Endothelial cell of umbilical vein (primary cell): ENCODE data around the gene KCNQ1OT1. TPM values are rescaled to one million over a fixed set of nuclear protein-coding genes. Genes with fewer than 3 reads are reported as not detected.

Source experiments
- BruUV-seq: library from RNA; stranded (reverse); fragments of 400-500 nt; replicated peaks from 2 replicates; lab custom pipeline; 2021; lab: Mats Ljungman, UMichigan
- CTCF ChIA-PET: fragments of 300-600, 350-600 bp; sonication (Branson Sonifier 250); formaldehyde crosslinking; loops from one replicate; lab custom pipeline; 2021; ENCODE audit warnings: antibody characterized with exemption, inconsistent platforms; lab: Charles Lee
- POLR2A ChIA-PET: fragments of 300-600, 350-600 bp; sonication (Branson Sonifier 250); formaldehyde crosslinking; loops from one replicate; lab custom pipeline; 2021; ENCODE audit warnings: antibody characterized with exemption, inconsistent platforms; lab: Charles Lee
- DNase-seq: peaks from one replicate; pipeline ENCODE4 v3.0.0-alpha.2; 2011; ENCODE audit warnings: low read depth, low spot score
- FAIRE-seq: peaks from 2 replicates; lab custom pipeline; 2011; peaks lifted over from hg19 to GRCh38; lab: Jason Lieb, UNC
- H2AFZ ChIP-seq: 2 replicates; pipeline ENCODE4 v1.6.0; 2012; ENCODE audit warnings: low read depth, low read length, control low read depth, inconsistent platforms
- H3K27ac ChIP-seq: 2 replicates; pipeline ENCODE4 v1.5.1; 2011; ENCODE audit warnings: low read depth, mild to moderate bottlenecking, control low read depth, low read length, moderate library complexity; ENCODE audit not compliant: insufficient read depth
- H3K27me3 ChIP-seq, 2 experiments: 2 replicates each; pipeline versions ENCODE4 v1.6.0 to v1.6.1; 2011; ENCODE audit warnings: low read length in 2 of 2, mixed read lengths in 1 of 2; ENCODE audit not compliant: control insufficient read depth in 2 of 2, insufficient read depth in 2 of 2
- H3K36me3 ChIP-seq, 2 experiments: 2 replicates in 1 of 2; 3 replicates in 1 of 2; pipeline ENCODE4 v1.5.1; 2011; ENCODE audit warnings: low read length in 2 of 2, mild to moderate bottlenecking in 1 of 2, moderate library complexity in 1 of 2; ENCODE audit not compliant: control insufficient read depth in 2 of 2, insufficient read depth in 2 of 2; ENCODE audit errors: extremely low read depth in 1 of 2
- H3K4me1 ChIP-seq: 3 replicates; pipeline ENCODE4 v1.5.1; 2011; ENCODE audit warnings: mild to moderate bottlenecking, low read length; ENCODE audit not compliant: control insufficient read depth, insufficient read depth; ENCODE audit errors: extremely low read depth
- H3K4me2 ChIP-seq: 2 replicates; pipeline ENCODE4 v1.6.1; 2011; ENCODE audit warnings: low read length, control low read depth, mixed read lengths; ENCODE audit not compliant: insufficient read depth
- H3K4me3 ChIP-seq, 3 experiments: fragments of 200-600 bp in 1 of 3; sonication (generic), shearing (Covaris generic) in 1 of 3; replicated peaks in 1 of 3; 2 replicates each; pipeline ENCODE4 v1.5.1; 2011 to 2016; ENCODE audit warnings: control low read depth in 3 of 3, low read length in 3 of 3, mild to moderate bottlenecking in 2 of 3, inconsistent platforms in 1 of 3, low read depth in 1 of 3, moderate library complexity in 1 of 3; ENCODE audit not compliant: insufficient read depth in 1 of 3
- H3K79me2 ChIP-seq: 2 replicates; pipeline ENCODE4 v1.6.0; 2012; ENCODE audit warnings: low read length, inconsistent platforms; ENCODE audit not compliant: control insufficient read depth, insufficient read depth
- H3K9ac ChIP-seq: replicated peaks from 2 replicates; pipeline ENCODE3; 2011; ENCODE audit warnings: low read length, control low read depth; ENCODE audit not compliant: insufficient read depth; ENCODE audit errors: extremely low read depth
- H3K9me1 ChIP-seq: replicated peaks from 3 replicates; pipeline ENCODE4 v1.6.0; 2011; ENCODE audit warnings: mild to moderate bottlenecking, low read length; ENCODE audit not compliant: control insufficient read depth, insufficient read depth; ENCODE audit errors: extremely low read depth
- H3K9me3 ChIP-seq: replicated peaks from 2 replicates; pipeline ENCODE4 v1.5.1; 2012; ENCODE audit warnings: low read length, inconsistent platforms; ENCODE audit not compliant: control insufficient read depth, insufficient read depth
- H4K20me1 ChIP-seq: replicated peaks from 2 replicates; pipeline ENCODE3; 2011; ENCODE audit warnings: mild to moderate bottlenecking, low read length; ENCODE audit not compliant: control insufficient read depth, insufficient read depth; ENCODE audit errors: extremely low read depth
- CTCF ChIP-seq, 2 donors: IDR thresholded peaks; 1 replicate in 1 of 2; 2 replicates in 1 of 2; pipeline ENCODE4 v1.5.1; 2011; ENCODE audit warnings: low read length in 2 of 2, mild to moderate bottlenecking in 2 of 2, moderate library complexity in 2 of 2, control low read depth in 1 of 2, inconsistent platforms in 1 of 2, low read depth in 1 of 2; ENCODE audit not compliant: insufficient read depth in 1 of 2; ENCODE audit errors: extremely low read depth in 1 of 2
- FOS ChIP-seq: IDR thresholded peaks from 2 replicates; pipeline ENCODE4 v1.6.1; 2011; ENCODE audit warnings: mild to moderate bottlenecking, low read length, moderate library complexity, borderline replicate concordance; ENCODE audit not compliant: insufficient read depth
- GATA2 ChIP-seq: IDR thresholded peaks from 2 replicates; pipeline ENCODE4 v1.7.0; 2011; ENCODE audit warnings: low read depth, mild to moderate bottlenecking, moderate library complexity, mixed read lengths, low read length; ENCODE audit not compliant: insufficient read length, insufficient read depth
- POLR2A ChIP-seq: IDR thresholded peaks from 2 replicates; pipeline ENCODE4 v1.6.1; 2012; ENCODE audit warnings: low read depth, mild to moderate bottlenecking, control low read depth, low read length
- POLR2AphosphoS5 ChIP-seq: IDR thresholded peaks from 2 replicates; pipeline ENCODE4 v1.6.1; 2012; ENCODE audit warnings: low read depth, mild to moderate bottlenecking, control low read depth, low read length, moderate library complexity; ENCODE audit not compliant: insufficient read depth
- dilution Hi-C: fragments of 300-500 bp; cut with MboI; formaldehyde crosslinking; loops from one replicate; pipeline ENCODE4 v1.15.0; 2019; ENCODE audit warnings: low sequenced_read_pairs; ENCODE audit not compliant: extremely low pct_ligation_motif_present
- intact Hi-C: fragments of 100-400 bp; cut with micrococcal nuclease; formaldehyde crosslinking; loops from one replicate; pipeline ENCODE4 v1.10.0; 2022
- polyA plus RNA-seq, 4 experiments: library from polyadenylated mRNA; depleted of rRNA in 3 of 4; stranded (reverse) in 3 of 4; unstranded in 1 of 4; fragments of >200 nt; gene quantifications; 2 replicates each; pipeline versions ENCODE4 v1.2.1 to v1.2.3, GENCODE V29; 2011 to 2012; ENCODE audit warnings: missing spikeins in 1 of 4
- total RNA-seq: library from RNA; stranded (reverse); gene quantifications from 2 replicates; pipeline ENCODE4 v1.2.3, GENCODE V29; 2021
- TF ChIP-seq, protein P1 (sequence below): IDR thresholded peaks from 2 replicates; pipeline ENCODE4 v1.6.1; 2011; ENCODE audit not compliant: insufficient read depth, insufficient read length

Gene KCNQ1OT1
- total and polyA plus RNA-seq, 2 donors (not counting 3 experiments of a cell fraction or from before 2014, with no cell fraction given): 0.11 to 1.8 TPM

DNA sequence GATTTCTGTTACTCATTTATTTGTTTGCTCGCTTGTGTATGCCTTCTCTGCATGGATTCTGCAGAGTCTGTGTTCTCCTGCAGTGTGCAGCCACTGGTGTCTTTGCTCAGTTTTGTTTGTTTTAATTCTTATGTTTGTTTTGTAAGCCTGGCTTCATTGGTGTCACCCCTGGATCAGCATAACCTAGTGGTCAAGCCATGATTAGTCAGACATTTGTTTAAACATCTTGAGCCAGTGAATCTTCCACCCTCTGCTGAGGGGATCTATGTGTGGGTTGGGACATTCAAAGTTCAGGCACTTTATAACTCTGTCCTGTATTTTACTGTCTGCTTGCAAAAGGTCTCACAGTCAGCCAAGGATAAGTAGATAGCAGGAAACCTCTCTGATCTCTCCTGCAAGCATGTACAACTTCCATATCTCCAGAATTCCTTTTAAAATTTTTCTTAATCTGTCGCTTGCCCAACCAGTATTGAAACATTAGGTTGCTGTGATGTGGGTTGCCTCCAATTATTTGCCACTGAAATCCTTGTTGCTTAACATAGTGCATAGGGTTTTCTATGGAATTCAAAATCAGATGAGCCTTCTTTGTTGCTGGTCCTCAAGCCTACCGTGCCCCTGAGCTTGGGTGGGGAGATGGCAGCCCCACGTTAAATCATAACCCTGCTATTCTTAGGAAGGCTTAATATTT is 86.8 kb downstream of the KCNQ1OT1 start:
- no peaks in the 10 kb centered on the region for H3K9me3 ChIP-seq
- FAIRE-seq (no peak), DNase-seq (no peak)
- ChIA-PET POLR2A (no interaction called here), CTCF (no interaction called here)
- H3K4me1 ChIP-seq: no peaks in the 10 kb centered on the region
- dilution Hi-C loops: no loop called here
- no peak overlapping the region for H2AFZ ChIP-seq
- no peaks in the 10 kb centered on the region for H3K36me3 ChIP-seq
- no TSS peak for BruUV-seq
- H3K27ac ChIP-seq: no peak overlapping the region
- intact Hi-C loops: no loop called here
- H3K4me3 ChIP-seq: no peak overlapping the region
- no peak overlapping the region for H3K9ac ChIP-seq
- H3K4me2 ChIP-seq: no peak overlapping the region
- TF ChIP-seq, protein P1, sequence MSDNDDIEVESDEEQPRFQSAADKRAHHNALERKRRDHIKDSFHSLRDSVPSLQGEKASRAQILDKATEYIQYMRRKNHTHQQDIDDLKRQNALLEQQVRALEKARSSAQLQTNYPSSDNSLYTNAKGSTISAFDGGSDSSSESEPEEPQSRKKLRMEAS: no peak
- TF ChIP-seq POLR2A (no peak), FOS (no peak), POLR2AphosphoS5 (no peak), GATA2 (no peak)
- peaks cover 6 to 13% of the 10 kb centered on the region in 2 experiments for H3K27me3 ChIP-seq
- H4K20me1 ChIP-seq: no peaks in the 10 kb centered on the region
- H3K9me1 ChIP-seq: no peaks in the 10 kb centered on the region
- H3K79me2 ChIP-seq: no peaks in the 10 kb centered on the region

DNA sequence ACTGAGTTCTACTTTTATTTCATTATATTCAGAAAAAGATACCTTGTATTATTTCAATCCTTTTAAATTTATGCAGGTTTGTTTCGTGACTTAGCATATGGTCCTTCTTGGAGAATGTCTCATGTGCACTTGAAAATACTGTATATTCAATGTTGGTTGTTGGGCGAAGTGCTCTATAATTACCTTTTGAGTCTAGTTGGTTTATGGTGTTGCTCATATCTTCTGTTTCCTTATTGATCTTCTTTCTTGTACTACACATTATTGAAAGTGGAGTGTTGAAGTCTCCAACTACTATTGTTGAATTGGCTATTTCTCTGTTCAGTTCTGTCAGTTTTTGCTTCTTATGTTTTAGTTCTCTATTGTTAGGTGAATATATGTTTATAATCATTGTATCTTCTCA is 90.4 kb downstream of the KCNQ1OT1 start:
- H3K9ac ChIP-seq: no peak overlapping the region
- H3K27ac ChIP-seq: no peak overlapping the region
- TF ChIP-seq CTCF (IDR thresholded peaks at IDR 0.05; ENCODE audit: extremely low read depth in 1 of 2, insufficient read depth in 1 of 2, low read depth in 1 of 2, low read length in 2 of 2): no peak
- no peaks in the 10 kb centered on the region for H3K4me1 ChIP-seq
- dilution Hi-C loops (no loop called here), intact Hi-C loops (no loop called here)
- ChIA-PET POLR2A (no interaction called here), CTCF (no interaction called here)
- no peak for FAIRE-seq
- H3K79me2 ChIP-seq: no peaks in the 10 kb centered on the region
- H3K9me1 ChIP-seq: no peaks in the 10 kb centered on the region
- H3K4me3 ChIP-seq: no peak overlapping the region
- DNase-seq: no peak
- BruUV-seq: no TSS peak
- no peaks in the 10 kb centered on the region for H4K20me1 ChIP-seq
- no peaks in the 10 kb centered on the region for H3K36me3 ChIP-seq
- no peak overlapping the region for H2AFZ ChIP-seq
- peaks cover 6 to 7% of the 10 kb centered on the region in 2 experiments for H3K27me3 ChIP-seq
- no peak overlapping the region for H3K4me2 ChIP-seq
- H3K9me3 ChIP-seq: no peaks in the 10 kb centered on the region
